NCI-H2029 (cell line): ENCODE results near the gene OVOL1.

Experiments
- DNase-seq: peaks from one replicate; lab custom pipeline; 2025; lab: John Stamatoyannopoulos, UW

OVOL1 gene

DNA sequence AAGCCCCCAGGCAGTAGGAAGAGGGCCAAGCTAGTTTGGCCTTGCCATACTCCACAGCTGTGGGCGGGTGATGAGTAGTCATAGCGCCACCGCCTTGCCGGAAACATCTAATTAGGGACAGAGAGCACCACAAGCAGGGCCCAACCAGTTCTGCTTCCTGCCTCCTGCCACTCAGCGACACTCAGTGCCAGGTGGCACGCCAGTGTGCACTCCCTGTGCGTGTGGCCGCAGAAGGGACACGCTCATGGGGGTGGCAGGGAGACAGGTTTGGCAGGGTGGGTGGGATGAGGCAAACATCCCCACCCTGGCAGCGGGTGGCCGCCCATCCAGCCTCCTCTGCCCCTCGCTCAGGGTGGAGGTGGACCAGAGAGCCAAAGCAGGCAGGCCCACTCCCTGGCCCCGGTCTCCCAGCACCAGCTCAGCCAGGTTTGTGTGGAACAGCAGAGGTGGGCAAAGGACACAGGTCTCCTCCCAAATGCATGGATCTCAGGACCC lies 4.9 kb downstream of the OVOL1 start:
- DNase-seq: peak; percentile 86

DNA sequence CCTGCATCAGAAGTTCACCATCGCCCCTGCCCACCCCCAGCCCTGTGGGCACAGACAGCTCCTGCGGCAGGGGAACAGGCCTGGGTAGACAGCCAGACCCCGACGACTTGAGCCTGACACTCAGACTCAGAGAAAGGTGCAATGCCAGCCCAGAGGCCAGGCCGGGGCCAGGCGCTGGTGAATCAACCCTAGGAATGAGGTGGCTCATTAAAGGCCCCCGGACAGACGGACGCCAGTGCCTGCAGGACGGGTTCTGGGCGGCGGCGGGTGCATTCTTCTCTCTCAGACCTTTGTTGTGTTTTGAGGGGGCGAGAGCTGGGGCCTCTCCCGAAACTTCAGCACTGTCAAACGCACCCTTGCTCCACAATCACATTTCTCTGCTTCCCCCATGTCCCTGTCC lies 5.6 kb downstream of the OVOL1 start:
- no peak for DNase-seq

GRCh38 chr11:65793144-65793581 lies 6.3 kb downstream of the OVOL1 start:
- peak; percentile 89 for DNase-seq

GRCh38 chr11:65793625-65794400 lies 7.0 kb downstream of the OVOL1 start:
- peak; percentile 24 for DNase-seq

GRCh38 chr11:65794570-65795510 lies 8.0 kb downstream of the OVOL1 start:
- DNase-seq: no peak

DNA sequence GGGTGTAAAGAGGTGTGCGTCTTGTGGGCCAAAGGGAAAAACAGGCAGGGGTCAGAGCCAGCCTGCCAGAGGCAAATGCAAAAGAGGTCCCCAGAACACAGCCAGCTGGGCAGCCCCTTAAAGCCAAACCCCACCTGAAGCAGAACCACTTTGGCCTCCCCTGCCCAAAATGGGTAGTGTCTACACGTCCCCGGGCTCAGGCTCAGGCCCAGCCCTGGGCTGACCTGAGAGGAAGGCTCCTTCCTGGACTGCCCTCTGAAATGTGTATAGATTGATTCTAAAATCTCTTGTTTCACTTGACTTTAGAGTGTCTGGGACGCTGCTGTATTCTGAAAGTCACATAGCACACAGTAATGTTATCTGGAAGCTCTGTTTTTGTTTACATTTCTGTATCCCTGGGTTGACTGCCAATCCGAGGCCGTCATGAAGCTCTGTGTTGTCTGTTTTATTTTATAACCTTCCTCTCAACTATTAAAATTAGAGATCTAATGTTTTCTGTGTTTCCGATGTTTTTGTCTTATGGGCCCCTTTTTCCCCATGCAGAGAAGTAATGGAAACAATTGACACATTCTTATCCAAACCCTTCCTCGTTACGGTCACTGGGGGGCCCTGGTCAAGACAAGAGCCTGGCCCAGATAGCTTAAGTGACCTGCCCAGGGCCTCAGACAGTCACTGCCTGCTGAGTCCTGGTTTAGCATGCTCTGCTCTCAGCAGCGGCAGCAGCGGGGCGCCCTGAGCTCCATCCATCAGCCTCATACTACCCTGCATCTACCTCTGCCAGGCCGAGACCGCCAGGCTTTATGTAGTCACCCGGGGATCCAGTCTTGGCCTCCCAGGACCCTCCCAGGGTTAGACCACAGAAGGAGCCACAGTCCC lies 10.1 kb downstream of the OVOL1 start:
- no peak for DNase-seq

DNA sequence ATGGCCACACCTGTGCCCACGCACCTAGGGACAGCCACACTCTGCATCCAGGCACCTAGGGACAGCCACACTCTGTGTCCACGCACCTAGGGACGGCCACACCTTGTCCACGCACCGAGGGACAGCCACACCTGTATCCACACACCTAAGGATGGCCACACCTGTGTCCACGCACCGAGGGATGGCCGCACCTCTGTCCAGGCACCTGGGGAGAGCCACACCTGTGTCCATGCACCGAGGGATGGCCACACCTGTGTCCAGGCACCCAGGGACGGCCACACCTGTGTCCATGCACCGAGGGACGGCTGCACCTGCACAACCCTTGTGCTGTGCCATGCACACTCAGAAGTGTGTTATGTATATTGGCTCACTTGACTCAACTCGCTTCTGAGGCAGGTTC lies 10.8 kb downstream of the OVOL1 start:
- no peak for DNase-seq

- DNase-seq: no peak
Measured at GRCh38 chr11:65798882-65799281, 12.0 kb downstream of the OVOL1 start.

DNA sequence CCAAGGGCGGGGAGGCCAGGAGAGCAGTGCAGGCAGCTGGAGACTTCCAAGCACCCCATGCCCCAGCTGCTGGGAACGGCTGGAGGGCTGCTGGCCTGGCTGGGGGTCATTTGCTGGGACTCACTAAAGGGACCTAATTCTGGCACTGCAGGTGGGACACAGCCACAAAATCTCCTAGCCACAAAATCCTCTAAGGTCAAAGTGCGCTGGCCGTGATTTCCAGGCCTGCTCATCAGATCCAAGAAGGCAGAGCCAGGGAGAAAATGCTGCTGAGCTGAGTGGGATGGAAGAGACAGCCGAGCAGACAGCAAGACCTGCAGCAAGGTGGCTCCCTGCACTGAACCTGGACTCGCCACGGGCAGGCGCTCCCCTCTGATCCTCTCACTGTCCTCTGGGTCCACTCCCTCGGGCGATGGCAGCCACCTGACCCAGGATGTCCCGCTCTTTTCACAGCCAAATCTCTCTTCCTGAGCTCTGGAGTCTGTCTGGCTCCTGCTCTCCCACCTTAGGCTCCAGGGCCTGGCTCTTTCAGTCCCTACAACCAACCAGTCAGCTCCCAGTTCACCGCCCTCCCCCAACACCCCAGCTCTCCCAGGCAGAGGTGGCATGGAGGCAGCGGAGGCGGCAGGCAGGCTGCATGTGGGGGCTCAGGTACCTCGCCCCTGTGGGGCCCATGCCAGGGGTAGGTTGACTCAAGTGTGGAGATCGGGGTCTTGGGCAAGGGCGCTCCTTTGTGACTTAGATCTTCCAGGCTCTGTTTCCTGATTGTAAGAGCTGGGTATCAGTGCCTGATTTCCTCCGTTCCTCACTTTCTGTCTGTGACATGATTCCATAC lies 14.5 kb downstream of the OVOL1 start:
- DNase-seq: no peak

- no peak for DNase-seq
Measured at GRCh38 chr11:65802841-65803240, 16.0 kb downstream of the OVOL1 start.

DNA sequence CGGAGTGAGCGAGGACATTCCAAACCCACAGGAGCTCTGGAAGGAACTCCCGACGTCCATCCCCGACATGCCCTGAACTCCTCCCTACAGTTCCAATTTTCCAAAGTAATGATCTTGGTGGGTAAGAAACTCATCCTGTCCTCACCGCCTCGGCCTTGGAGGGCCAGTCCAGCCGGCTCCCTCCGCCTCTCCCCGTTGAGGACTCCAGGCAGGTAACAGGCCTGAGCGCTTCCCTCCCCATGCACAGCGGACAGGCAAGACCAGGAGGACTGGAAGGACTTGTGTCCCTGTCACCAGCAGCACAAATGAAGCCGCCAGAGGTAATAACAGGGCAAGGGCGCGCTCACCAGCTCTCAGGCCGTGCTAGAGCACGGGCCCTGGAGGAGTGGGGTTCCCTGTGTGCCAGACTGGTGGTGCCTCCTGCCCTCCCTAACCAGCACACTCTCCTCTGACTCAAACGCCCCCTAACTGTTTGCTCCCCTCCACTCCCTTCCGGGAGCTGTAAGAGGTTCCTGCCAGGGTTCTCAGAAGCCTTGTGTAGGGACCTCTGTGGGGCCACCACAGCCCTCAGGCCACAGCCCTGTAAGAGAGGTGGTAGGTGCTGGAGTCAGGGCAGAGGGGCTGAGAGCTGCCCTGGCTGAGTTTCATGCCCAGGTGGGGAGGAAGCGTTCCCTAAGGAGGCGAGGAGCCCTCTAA lies 17.1 kb downstream of the OVOL1 start:
- no peak for DNase-seq

- DNase-seq: no peak
Measured at GRCh38 chr11:65806979-65807378, 20.1 kb downstream of the OVOL1 start.

DNA sequence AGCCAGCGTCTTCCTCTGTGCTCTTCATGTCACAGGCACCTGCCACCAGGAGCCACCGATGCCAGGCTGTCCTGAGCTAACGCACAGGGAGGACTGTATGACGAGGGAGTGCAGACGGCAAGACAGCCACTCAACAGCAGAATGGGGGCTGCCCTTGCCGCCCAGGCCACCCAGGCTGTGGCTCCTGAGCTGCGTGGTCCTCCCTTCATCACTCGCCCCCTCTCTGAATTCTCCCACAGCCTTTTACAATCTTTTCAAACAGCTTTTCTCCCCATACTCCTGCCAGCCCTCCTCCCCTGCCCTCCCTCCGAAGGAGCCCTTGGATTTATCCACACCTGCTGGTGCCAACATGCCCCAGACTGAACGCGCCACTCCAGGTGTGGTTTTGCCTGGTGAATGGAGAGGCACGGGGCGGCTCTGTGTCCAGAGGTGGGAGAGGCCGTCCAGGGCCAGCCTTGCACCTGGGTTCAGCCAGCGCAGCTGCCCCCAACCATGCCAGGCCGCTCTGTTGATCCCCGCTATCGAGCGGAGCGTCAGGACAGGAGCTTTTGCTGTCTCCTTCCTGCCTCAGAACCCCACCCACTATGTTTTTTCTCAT lies 22.0 kb downstream of the OVOL1 start:
- no peak for DNase-seq

- DNase-seq: no peak
Measured at GRCh38 chr11:65809496-65809895, 22.6 kb downstream of the OVOL1 start.

DNA sequence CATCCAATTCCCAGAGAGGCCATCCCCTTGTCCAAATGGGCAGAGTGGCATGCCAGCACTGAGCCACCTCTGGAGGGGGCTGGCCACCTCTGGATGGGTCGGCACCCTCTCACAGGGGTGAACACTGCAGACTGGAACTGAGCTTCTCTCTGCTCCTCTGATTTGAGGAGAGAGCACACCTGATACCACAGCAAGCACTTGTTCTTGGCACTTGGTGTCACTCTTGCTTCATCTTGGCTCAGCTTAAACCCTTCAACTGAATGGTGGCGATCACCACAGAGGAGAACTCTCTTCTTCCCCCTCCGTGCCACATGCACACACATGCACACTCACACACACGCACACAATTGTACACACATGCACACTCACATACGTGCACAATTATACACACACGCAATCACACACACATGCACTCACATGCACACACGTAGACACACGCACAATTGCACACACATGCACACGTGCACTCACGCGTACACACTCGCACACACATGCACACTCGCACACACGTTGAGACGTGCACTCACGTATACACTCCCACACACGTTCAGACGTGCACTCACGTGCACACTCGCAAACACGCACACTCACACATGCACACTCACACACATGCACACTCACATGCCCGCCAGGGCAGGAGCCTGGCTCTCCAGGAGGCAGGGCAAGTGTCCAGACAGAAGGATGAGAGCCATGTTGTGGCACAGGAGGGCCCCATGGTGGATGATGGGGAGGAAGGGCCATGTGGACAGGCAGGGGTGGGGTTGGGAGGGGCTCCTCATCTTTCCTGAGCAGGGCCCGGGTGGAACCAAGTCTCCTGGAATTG lies 23.4 kb downstream of the OVOL1 start:
- DNase-seq: peak; percentile 18

DNA sequence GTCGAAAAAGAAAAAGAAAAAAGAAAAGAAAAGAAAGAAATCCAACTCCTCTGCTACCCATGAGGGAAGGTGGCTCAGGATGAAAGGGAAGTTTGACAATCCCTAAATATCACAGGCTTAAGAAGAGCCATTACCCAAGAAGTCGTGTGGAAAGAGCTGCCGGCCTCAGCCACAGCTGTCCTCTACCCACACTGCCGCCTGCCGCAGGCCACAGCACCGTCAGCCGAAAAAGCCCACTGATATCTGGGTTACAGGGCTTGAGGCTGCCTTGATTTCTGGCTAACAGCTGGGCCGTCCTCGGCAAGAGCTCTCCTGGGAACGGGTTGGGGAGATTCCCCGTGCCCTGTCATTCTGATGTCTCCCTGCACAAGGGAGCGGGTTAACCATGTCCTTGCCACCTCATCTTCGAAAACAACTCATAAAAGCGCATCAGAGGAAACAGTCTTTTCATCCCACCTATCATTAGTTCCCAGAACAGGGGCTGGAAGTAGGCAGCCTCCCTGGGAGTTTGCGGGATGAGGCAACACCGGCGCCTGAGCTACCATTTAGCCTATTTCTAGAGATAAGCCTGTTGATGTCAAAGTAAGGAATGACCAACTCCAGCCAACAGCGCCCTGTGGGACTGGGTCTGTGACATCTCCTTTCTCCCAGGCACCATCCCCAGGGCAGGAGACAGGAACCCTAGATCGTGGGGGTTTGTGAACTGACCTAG lies 25.1 kb downstream of the OVOL1 start:
- no peak for DNase-seq

DNA sequence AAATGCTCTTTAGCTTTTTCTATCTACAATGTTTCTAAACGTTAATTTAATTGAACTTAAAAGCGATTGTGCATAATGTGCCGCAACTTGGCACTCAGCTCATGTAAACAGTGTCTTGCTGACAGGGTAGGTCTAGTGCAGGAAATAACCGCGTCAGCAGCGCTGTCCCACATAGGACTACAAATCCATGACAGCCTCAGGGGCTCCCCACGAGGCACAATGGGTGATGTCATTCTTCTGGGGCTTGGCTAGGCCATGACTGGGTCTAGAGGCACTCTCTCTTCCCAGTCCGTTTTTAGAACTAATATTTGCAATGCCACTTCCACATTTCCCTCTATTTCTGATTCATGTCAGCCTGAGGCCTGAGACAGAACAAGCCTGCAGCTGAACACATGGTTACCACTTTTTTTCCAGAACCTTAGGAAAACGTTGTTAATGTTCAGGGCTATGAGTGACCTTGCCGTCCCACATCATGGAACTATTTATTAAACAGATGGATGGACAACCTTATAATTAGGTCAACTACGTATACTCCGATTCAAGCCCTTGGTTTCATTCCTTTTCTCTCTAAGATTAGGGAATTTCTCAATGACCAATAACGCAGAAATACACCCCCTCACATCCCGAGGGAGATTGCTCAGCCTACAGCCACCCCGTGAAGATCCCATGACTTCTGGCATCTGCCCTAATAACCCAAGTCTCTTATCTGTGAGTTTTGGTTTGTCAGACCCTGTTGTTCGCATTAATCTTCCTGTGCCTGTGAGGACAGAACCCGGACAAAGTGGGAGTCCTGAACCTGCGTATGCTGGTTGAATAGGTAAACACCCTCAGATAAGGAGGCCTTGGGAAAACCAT lies 27.5 kb downstream of the OVOL1 start:
- no peak for DNase-seq
